ENCODE data around the gene APOBEC3G. TPM values are rescaled to one million over a fixed set of nuclear protein-coding genes. Genes with fewer than 3 reads are reported as not detected.

Gene APOBEC3G
- total and polyA plus RNA-seq, 10 of the 15 experiments (the other 5 are each of a cell fraction or from before 2014, with no cell fraction given): 103 to 232 (median 152) TPM

GRCh38 chr22:39117585-39118191 is 40.6 kb downstream of the APOBEC3G start (continued):
- TF ChIP-seq JUND (IDR thresholded peaks at IDR 0.05; ENCODE audit: low read depth, low read length): no peak
- TF ChIP-seq PAX5 (IDR thresholded peaks at IDR 0.05; ENCODE audit: borderline replicate concordance, low read depth, low read length): peak; percentile 67; the same call in 1 of the 2 replicates
- no peak for TF ChIP-seq SMAD1 (IDR thresholded peaks at IDR 0.05; ENCODE audit: low read depth, partially characterized antibody)
- TF ChIP-seq IRF3 (IDR thresholded peaks at IDR 0.05): no peak
- TF ChIP-seq HDAC2 (IDR thresholded peaks at IDR 0.05): no peak
- peak; percentile 57 for TF ChIP-seq EED (IDR thresholded peaks at IDR 0.05; ENCODE audit: low read depth)
- TF ChIP-seq FOXM1 (IDR thresholded peaks at IDR 0.05; ENCODE audit: low read depth, low read length): peak; percentile 78; the same call in 1 of the 2 replicates
- TF ChIP-seq PRDM15 (CRISPR knock-in tag; IDR thresholded peaks at IDR 0.05): no peak
- no peak; the same call in 1 of the 2 replicates for TF ChIP-seq SPI1 (IDR thresholded peaks at IDR 0.05; ENCODE audit: borderline replicate concordance, insufficient read depth, low read depth, low read length)
- TF ChIP-seq ZNF622 (IDR thresholded peaks at IDR 0.05): no peak
- TF ChIP-seq CBX3 (IDR thresholded peaks at IDR 0.05; ENCODE audit: borderline replicate concordance, low read depth): no peak
- 0 out of 2 replicates have a peak, but pooled peaks have one; percentile 1 for TF ChIP-seq TBL1XR1 (IDR thresholded peaks at IDR 0.05; ENCODE audit: low read depth, low read length)
- peak; percentile 83; the same call in 1 of the 2 replicates for TF ChIP-seq SMARCA5 (IDR thresholded peaks at IDR 0.05)
- TF ChIP-seq PBX3 (IDR thresholded peaks at IDR 0.05; ENCODE audit: insufficient replicate concordance, low read depth, low read length): peak; percentile 6
- no peak; the same call in 1 of the 2 replicates for TF ChIP-seq ZBTB40 (IDR thresholded peaks at IDR 0.05; ENCODE audit: borderline replicate concordance)
- TF ChIP-seq MYB (IDR thresholded peaks at IDR 0.05; ENCODE audit: borderline replicate concordance, low read depth, low read length): no peak
- TF ChIP-seq RELA (IDR thresholded peaks at IDR 0.05; ENCODE audit: borderline replicate concordance, partially characterized antibody): peak; percentile 97
- no peak for TF ChIP-seq CHD1 (IDR thresholded peaks at IDR 0.05; ENCODE audit: low read depth, low read length)
- no peak for TF ChIP-seq SUZ12 (IDR thresholded peaks at IDR 0.05; ENCODE audit: unreplicated experiment)
